HepG2 (cell line): ENCODE measurements around the gene NRK. TPM values are rescaled to one million over a fixed set of nuclear protein-coding genes. Genes with fewer than 3 reads are reported as not detected.

Source experiments
- ATAC-seq: fragments of 200-7000 bp; cut with Tn5 transposase; 3 replicates; pipeline ENCODE4 v1.9.1; 2020; ENCODE audit warnings: mild to moderate bottlenecking, moderate library complexity
- BruUV-seq: library from RNA; stranded (reverse); fragments of 400-500 nt; replicated peaks from 2 replicates; lab custom pipeline; 2021; lab: Mats Ljungman, UMichigan
- CTCF ChIA-PET: fragments of 300-600 bp; formaldehyde crosslinking; extraction: SDS; loops from one replicate; lab custom pipeline; 2021; ENCODE audit warnings: low total read pairs, inconsistent platforms, low intra/inter-chr PET ratio; lab: Yijun Ruan, JAX
- POLR2A ChIA-PET: fragments of 350-600 bp; sonication (Branson Sonifier 250); formaldehyde crosslinking; loops from one replicate; lab custom pipeline; 2020; ENCODE audit warnings: antibody characterized with exemption, inconsistent platforms; lab: Yijun Ruan, JAX
- DNase-seq: peaks from one replicate; pipeline ENCODE4 v3.0.0-alpha.2; 2015; ENCODE audit warnings: low spot score
- FAIRE-seq: peaks from 3 replicates; lab custom pipeline; 2011; peaks lifted over from hg19 to GRCh38; lab: Jason Lieb, UNC
- H2AFZ ChIP-seq: one replicate; pipeline ENCODE4 v1.6.1; 2011; ENCODE audit warnings: low read length, inconsistent platforms
- H3K27ac ChIP-seq: fragments of 300-600 bp; 3 replicates; pipeline ENCODE4 v1.8.0; 2011; ENCODE audit warnings: mixed run types, mild to moderate bottlenecking, mixed read lengths, low read length, inconsistent platforms; ENCODE audit not compliant: insufficient read depth; ENCODE audit errors: extremely low read length
- H3K27me3 ChIP-seq, 2 experiments: fragments of 200-600 bp in 1 of 2; 2 replicates in 1 of 2; 3 replicates in 1 of 2; pipeline versions ENCODE4 v1.6.0 to v1.8.0; 2011; ENCODE audit warnings: low read length in 2 of 2, mild to moderate bottlenecking in 2 of 2, moderate library complexity in 2 of 2, inconsistent platforms in 1 of 2; ENCODE audit not compliant: insufficient read depth in 2 of 2, control insufficient read depth in 1 of 2
- H3K36me3 ChIP-seq, 2 experiments: fragments of 200-600 bp in 1 of 2; replicated peaks in 1 of 2; 2 replicates in 1 of 2; 3 replicates in 1 of 2; pipeline versions ENCODE4 v1.5.1 to v1.8.0; 2011; ENCODE audit warnings: low read length in 2 of 2, inconsistent platforms in 1 of 2; ENCODE audit not compliant: insufficient read depth in 2 of 2, control insufficient read depth in 1 of 2
- H3K4me1 ChIP-seq: 2 replicates; pipeline ENCODE4 v1.5.1; 2012; ENCODE audit warnings: low read length, inconsistent platforms; ENCODE audit not compliant: insufficient read depth
- H3K4me2 ChIP-seq: 2 replicates; pipeline ENCODE4 v1.6.0; 2011; ENCODE audit warnings: low read depth, low read length, inconsistent platforms
- H3K4me3 ChIP-seq, 3 experiments: fragments of 200-600 bp in 1 of 3; sonication (generic), shearing (Covaris generic) in 1 of 3; replicated peaks in 1 of 3; 2 replicates each; pipeline ENCODE4 v1.5.1; 2011 to 2016; ENCODE audit warnings: low read length in 3 of 3, inconsistent platforms in 2 of 3, low read depth in 2 of 3, mild to moderate bottlenecking in 2 of 3, control low read depth in 1 of 3, mixed read lengths in 1 of 3; ENCODE audit not compliant: insufficient read depth in 1 of 3
- H3K79me2 ChIP-seq: one replicate; pipeline ENCODE4 v1.6.1; 2011; ENCODE audit warnings: low read length, inconsistent platforms; ENCODE audit not compliant: insufficient read depth
- H3K9ac ChIP-seq: 2 replicates; pipeline ENCODE4 v1.6.0; 2011; ENCODE audit warnings: mild to moderate bottlenecking, low read depth, low read length, inconsistent platforms; ENCODE audit not compliant: insufficient read depth
- H3K9me3 ChIP-seq: 2 replicates; pipeline ENCODE4 v1.5.1; 2012; ENCODE audit warnings: mild to moderate bottlenecking, low read length
- H4K20me1 ChIP-seq: 2 replicates; pipeline ENCODE4 v1.6.0; 2011; ENCODE audit warnings: inconsistent platforms, mild to moderate bottlenecking, low read length, moderate library complexity; ENCODE audit not compliant: insufficient read depth
- AHR ChIP-seq: IDR thresholded peaks from 2 replicates; pipeline ENCODE4 v1.6.1; 2018; ENCODE audit warnings: missing genetic modification reagents, missing compliant biosample characterization
- ARID5B ChIP-seq: IDR thresholded peaks from 2 replicates; pipeline ENCODE4 v1.4.0; 2020; ENCODE audit warnings: mild to moderate bottlenecking, missing genetic modification reagents
- ATF7 ChIP-seq, 2 experiments: fragments of 450-650 bp in 1 of 2; sonication (generic) in 1 of 2; formaldehyde crosslinking in 1 of 2; IDR thresholded peaks; 2 replicates each; pipeline versions ENCODE4 v1.4.0 to v1.6.1; 2016 to 2020; ENCODE audit warnings: antibody characterized with exemption in 1 of 2, mild to moderate bottlenecking in 1 of 2, missing genetic modification reagents in 1 of 2
- MTA1 ChIP-seq: sonication (generic); formaldehyde crosslinking; IDR thresholded peaks from 2 replicates; pipeline ENCODE4 v1.4.0; 2020; ENCODE audit warnings: missing genetic modification reagents, mild to moderate bottlenecking, borderline replicate concordance
- NAIF1 ChIP-seq: sonication (generic); formaldehyde crosslinking; IDR thresholded peaks from 2 replicates; pipeline ENCODE4 v1.5.0; 2020; ENCODE audit warnings: mild to moderate bottlenecking, missing genetic modification reagents, borderline replicate concordance
- NFAT5 ChIP-seq: sonication (generic); formaldehyde crosslinking; IDR thresholded peaks from 2 replicates; pipeline ENCODE4 v1.4.0; 2020; ENCODE audit warnings: missing genetic modification reagents
- PCBP2 ChIP-seq: fragments of 200-400 bp; formaldehyde crosslinking; optimal IDR thresholded peaks from 2 replicates; pipeline ENCODE3; 2018; ENCODE audit warnings: low read length, low read depth; ENCODE audit not compliant: poor library complexity, severe bottlenecking
- SCMH1 ChIP-seq: sonication (generic); formaldehyde crosslinking; IDR thresholded peaks from 2 replicates; pipeline ENCODE4 v1.9.0; 2021; ENCODE audit warnings: missing genetic modification reagents, mild to moderate bottlenecking, borderline replicate concordance
- TBP ChIP-seq: sonication (generic); formaldehyde crosslinking; IDR thresholded peaks from 2 replicates; pipeline ENCODE4 v1.5.0; 2020; ENCODE audit warnings: missing genetic modification reagents
- TRIM24 ChIP-seq: sonication (generic); formaldehyde crosslinking; IDR thresholded peaks from 2 replicates; pipeline ENCODE4 v1.8.0; 2022; ENCODE audit warnings: mild to moderate bottlenecking, missing genetic modification reagents
- ZBTB1 ChIP-seq: sonication (generic); formaldehyde crosslinking; IDR thresholded peaks from 2 replicates; pipeline ENCODE4 v1.4.0; 2020; ENCODE audit warnings: missing genetic modification reagents, borderline replicate concordance
- ZBTB7B ChIP-seq: sonication (generic); formaldehyde crosslinking; IDR thresholded peaks from 2 replicates; pipeline ENCODE4 v1.4.0; 2020; ENCODE audit warnings: missing genetic modification reagents
- ZKSCAN1 ChIP-seq: fragments of 150-350 bp; IDR thresholded peaks from 2 replicates; pipeline ENCODE4 v1.6.1; 2014; ENCODE audit warnings: low read length
- ZNF501 ChIP-seq: sonication (generic); formaldehyde crosslinking; IDR thresholded peaks from 2 replicates; pipeline ENCODE4 v1.5.1; 2020; ENCODE audit warnings: mild to moderate bottlenecking, moderate library complexity, missing genetic modification reagents
- ZNF75D ChIP-seq: sonication (generic); formaldehyde crosslinking; IDR thresholded peaks from 2 replicates; pipeline ENCODE4 v1.8.1; 2023; ENCODE audit warnings: missing genetic modification reagents, mild to moderate bottlenecking, borderline replicate concordance
- WGBS: methylation state at CpG from one replicate; pipeline ENCODE4 v1.1.6; 2017; ENCODE audit warnings: low lambda C conversion rate; 5-methylcytosine and 5-hydroxymethylcytosine counted together
- in situ Hi-C: cut with HindIII; loops from 2 replicates; pipeline ENCODE4 v1.10.0; 2017; ENCODE audit warnings: low pct_unique_long_range_greater_than_20kb; ENCODE audit not compliant: extremely low pct_ligation_motif_present
- intact Hi-C: fragments of 100-400 bp; cut with micrococcal nuclease; formaldehyde crosslinking; loops from one replicate; pipeline ENCODE4 v1.10.0; 2022; ENCODE audit not compliant: unreplicated experiment
- polyA plus RNA-seq, 8 experiments: library from polyadenylated mRNA; depleted of rRNA in 3 of 8; stranded (reverse) in 7 of 8; unstranded in 1 of 8; fragments of >200 nt; fragmentation: Illumina TruSeq in 4 of 8; extraction: Trizol in 4 of 8; gene quantifications; 2 replicates each; pipeline versions ENCODE4 v1.2.1 to v1.2.3, GENCODE V29; 2011 to 2016; ENCODE audit warnings: low read depth in 4 of 8, missing spikeins in 1 of 8, mixed read lengths in 1 of 8; ENCODE audit not compliant: insufficient read depth in 1 of 8
- total RNA-seq, 5 experiments: library from RNA; depleted of rRNA; stranded (reverse); fragments of >200 nt; fragmentation: Illumina TruSeq; extraction: Trizol; gene quantifications; 2 replicates each; pipeline ENCODE4 v1.2.3, GENCODE V29; 2016; ENCODE audit warnings: low read depth in 1 of 5
- TF ChIP-seq, protein P1 (sequence below): fragments of 450-650 bp; IDR thresholded peaks from 2 replicates; pipeline ENCODE4 v1.6.1; 2016

The NRK gene
- total and polyA plus RNA-seq, 2 of the 13 experiments (the other 11 are each of a cell fraction or from before 2014, with no cell fraction given), result not detected

DNA sequence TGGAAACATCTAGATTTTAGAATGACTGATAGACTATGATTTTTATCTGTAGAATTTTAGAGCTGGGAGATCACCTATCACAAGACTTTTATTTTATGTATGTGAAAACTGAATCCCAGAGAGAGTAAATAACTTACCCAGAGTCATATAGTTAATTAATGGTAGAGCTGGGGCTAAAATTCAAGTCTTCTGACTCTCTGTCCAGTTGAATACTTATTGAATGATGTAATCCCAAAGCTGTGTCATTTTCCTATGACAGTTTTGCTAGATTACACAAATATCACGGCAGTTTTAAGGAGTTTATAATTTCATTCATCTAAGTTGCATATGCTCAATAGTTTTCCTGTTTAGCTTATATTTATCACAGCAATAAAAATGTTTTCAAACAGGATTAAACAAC is 6.7 kb downstream of the NRK start:
- H3K27ac ChIP-seq, result no peak overlapping the region
- ATAC-seq (no peak), FAIRE-seq (no peak), DNase-seq (no peak)
- no peaks in the 10 kb centered on the region for H3K27me3 ChIP-seq
- no peaks in the 10 kb centered on the region for H3K79me2 ChIP-seq
- H3K4me3 ChIP-seq, result no peak overlapping the region
- in situ Hi-C loops, result no loop called here
- no peak overlapping the region for H2AFZ ChIP-seq
- POLR2A ChIA-PET, result no interaction called here
- no peak overlapping the region for H3K9ac ChIP-seq
- no peaks in the 10 kb centered on the region for H3K4me1 ChIP-seq
- BruUV-seq, result no TSS peak
- H3K4me2 ChIP-seq, result no peak overlapping the region
- no peaks in the 10 kb centered on the region for H3K36me3 ChIP-seq
- intact Hi-C loops, result no loop called here
- H3K9me3 ChIP-seq, result no peaks in the 10 kb centered on the region
- WGBS, result 0% methylated on average over 1 of the region's 1 CpG
- H4K20me1 ChIP-seq, result no peaks in the 10 kb centered on the region
- CTCF ChIA-PET, result no interaction called here
- no peak for TF ChIP-seq ATF7 (IDR thresholded peaks at IDR 0.05)
- no peak for TF ChIP-seq ATF7 (CRISPR knock-in tag; IDR thresholded peaks at IDR 0.05)
- no peak for TF ChIP-seq NFAT5 (CRISPR knock-in tag)
- no peak for TF ChIP-seq AHR
- no peak for TF ChIP-seq ZKSCAN1
- TF ChIP-seq ZBTB1 (CRISPR knock-in tag), result no peak
- no peak for TF ChIP-seq TBP
- no peak for TF ChIP-seq TRIM24 (CRISPR knock-in tag)
- no peak for TF ChIP-seq NAIF1 (CRISPR knock-in tag)
- TF ChIP-seq ZNF501 (CRISPR knock-in tag), result no peak
- TF ChIP-seq PCBP2, result no peak
- TF ChIP-seq, protein P1, sequence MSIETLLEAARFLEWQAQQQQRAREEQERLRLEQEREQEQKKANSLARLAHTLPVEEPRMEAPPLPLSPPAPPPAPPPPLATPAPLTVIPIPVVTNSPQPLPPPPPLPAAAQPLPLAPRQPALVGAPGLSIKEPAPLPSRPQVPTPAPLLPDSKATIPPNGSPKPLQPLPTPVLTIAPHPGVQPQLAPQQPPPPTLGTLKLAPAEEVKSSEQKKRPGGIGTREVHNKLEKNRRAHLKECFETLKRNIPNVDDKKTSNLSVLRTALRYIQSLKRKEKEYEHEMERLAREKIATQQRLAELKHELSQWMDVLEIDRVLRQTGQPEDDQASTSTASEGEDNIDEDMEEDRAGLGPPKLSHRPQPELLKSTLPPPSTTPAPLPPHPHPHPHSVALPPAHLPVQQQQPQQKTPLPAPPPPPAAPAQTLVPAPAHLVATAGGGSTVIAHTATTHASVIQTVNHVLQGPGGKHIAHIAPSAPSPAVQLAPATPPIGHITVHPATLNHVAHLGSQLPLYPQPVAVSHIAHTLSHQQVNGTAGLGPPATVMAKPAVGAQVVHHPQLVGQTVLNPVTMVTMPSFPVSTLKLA, result no peak
- TF ChIP-seq ARID5B (CRISPR knock-in tag), result no peak
- TF ChIP-seq SCMH1 (CRISPR knock-in tag), result no peak
- TF ChIP-seq MTA1, result no peak
- no peak for TF ChIP-seq ZBTB7B (CRISPR knock-in tag)
- TF ChIP-seq ZNF75D, result no peak
